Measurements from ENCODE around the gene TTC9B.
"Not testable (repeated sequence)": the region's sequence is repeated elsewhere in the genome, so short reads cannot be mapped to it uniquely, and the experiment has no call there.

TTC9B gene

DNA sequence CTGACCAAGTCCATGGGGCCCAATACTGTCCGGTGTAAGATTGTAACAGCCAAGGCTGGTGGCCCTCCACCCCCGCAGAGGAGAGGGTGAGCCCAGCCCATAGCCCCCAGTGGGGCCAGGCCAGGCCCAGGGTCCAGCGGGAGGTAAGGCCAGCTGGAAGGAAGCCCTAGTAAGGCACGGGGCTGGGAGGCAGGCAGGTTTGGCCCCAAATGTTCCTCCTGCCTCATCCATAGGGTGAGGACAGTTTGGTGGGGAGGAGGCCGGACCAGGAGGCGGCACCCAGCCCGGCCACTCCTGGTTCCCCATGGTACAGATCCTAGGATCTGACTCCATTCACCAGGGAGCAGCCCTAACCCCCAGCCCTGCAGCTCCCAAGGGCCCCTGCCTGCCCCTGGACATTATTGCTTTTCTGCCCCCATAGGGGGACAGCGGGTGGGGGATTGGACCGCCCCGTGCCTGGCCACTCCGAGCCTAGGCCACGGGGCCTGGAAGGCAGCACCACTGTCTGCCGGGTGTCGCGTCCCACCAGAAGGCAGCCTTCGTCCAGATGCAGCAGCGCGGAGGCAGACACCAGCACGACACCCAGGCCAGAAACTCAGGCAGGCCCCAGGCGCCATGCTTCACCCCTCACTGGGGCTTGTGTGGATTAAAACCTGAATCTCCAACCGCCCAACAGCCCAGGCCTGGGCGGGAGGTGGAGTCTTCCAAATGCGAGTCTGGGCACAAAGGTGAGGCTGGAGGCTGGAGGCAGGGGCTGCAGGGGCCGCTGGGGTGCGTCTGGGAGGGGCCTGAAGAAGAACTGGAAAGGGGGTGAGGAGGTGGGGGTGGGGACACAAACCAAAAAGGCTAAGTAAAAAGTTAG, 15.0 kb upstream of the TTC9B start:
- DNase-seq (ENCODE audit: low spot score): no peak

DNA sequence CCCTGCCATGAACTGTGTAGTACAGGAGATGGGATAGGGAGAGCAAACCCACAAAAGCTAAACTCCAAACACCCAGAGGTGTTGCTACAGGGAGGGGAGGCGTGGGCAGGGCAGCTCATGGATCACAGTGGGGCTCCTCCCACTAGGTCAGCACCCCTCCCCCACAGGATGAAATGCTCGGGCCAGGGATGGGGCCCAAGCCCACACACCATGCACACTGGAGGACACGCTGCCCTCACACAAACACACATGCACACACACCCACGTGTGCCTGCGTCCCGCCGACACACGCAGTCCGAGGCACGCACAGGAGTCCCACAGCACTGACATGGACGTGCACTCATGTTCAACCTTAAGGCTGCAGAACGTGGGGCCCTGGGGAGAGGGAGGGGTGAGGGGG, 14.3 kb upstream of the TTC9B start:
- DNase-seq (ENCODE audit: low spot score): no peak

DNA sequence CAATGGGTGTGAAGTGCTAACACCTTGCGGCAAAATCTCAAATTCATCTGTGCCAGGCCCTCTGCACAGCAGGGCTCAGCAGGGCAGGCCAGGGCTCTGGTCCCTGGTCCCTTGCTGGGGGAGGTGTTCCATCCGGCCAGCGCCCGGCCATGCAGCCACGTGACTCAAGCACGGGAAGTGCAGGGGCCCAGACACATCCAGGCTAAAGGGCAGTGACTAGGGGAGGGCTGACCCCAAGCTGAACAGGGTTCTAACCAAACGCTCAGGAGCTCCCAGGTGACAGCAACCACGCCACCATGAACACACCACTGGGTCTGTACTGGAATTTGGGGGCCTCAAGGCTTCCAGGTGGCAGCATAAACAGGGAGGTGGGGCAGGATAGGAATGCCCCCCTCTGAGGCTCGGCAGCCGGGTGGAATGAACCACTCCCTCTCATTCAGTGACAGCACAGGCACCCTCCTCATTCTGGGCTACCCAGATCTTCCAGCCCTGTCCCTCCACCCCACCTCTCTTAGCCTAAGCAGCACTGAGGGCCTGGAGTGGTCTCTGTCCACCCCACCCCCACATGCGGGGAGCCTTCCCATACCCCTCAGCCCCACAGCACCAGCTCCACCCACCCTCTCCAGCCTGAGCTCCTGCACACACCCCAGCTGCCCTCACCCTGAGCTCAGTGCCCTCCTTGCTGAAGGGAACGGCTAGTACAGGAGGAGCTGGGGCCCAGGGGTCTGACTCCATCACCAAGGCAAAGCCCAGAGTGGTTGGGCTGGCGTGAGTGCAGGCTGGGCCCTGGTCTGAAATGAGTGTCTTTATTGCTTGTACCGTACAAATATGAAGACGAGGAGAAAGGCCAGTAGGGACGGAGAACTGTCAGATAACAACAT, 13.6 kb upstream of the TTC9B start:
- DNase-seq (ENCODE audit: low spot score): peak; percentile 56

DNA sequence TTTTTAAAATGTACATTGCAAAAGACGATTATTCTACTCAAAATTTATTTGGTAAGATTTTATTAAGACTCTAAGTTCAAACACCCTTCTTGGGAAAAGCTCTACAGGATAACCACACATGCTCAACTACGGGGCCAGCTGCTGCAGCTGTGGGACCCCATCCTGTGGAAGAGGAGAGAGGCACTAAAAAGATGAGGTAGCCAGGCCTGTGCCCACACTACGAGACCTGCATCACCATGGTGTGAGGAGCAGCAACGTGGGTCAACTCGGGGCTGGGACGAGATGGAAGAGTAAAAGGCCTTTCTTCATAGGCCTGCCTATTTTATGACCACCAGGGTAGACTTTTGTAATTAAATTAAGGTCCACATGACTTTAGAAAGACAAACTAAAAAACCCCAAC, 12.9 kb upstream of the TTC9B start:
- peak; percentile 34 for DNase-seq (ENCODE audit: low spot score)

DNA sequence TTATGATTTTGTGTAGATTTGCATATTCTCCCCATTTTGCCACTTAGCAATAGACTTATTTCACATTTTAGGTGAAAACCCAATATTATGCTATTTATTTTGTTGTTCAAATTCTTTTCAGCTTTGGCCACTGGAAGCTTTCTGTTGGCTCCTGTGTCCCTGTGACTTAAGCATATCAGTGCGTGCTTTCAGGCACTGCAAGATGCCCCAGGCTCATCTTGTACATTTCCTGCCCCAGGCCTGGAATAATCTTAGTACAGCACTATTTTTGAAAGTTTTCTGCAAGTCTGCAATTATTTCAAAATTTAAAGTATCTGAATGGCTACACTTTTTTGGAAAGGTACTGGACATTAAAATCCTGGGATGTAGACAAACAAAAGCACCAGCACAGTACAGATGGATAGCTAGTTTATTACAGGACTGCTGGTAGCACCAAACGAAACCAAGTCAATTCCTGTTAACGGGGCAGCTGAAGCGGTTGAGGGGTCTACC, 11.8 kb upstream of the TTC9B start:
- no peak for DNase-seq (ENCODE audit: low spot score)

DNA sequence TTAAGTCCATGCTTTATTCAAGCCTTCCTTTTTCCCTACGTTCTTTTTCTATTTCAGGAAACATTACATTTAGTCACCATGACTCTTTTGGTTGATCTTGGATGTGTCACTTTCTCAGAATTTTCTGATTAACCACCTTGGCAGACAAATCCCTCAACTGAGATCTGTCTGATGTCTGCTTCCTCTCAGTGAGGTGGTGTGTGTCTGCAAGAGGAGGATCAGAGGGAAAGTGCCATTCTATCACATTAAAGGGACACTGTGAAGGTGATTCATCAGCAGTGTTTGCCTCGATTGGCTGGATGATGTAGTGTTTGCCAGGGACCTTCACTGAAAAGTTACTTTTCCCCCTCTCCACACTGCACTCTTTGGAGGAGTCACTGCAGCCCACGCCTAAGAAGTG, 11.3 kb upstream of the TTC9B start:
- no peak for DNase-seq (ENCODE audit: low spot score)

DNA sequence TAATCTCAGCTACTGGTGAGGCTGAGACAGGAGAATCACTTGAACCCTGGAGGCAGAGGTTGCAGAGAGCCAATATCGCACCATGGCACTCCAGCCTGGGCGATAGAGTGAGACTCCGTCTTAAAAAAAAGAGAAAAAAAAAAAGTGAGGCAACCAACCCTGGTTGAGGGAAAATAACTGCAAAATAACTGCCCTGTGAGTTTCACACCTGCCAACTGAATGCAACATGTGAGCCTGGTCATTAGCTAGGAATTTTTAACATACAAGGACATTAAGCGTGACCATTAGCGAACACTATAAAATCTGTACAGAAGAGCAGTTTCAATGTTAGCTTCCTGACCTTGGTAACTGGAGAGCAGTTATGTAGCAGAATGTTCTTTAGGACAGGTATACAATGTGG, 10.7 kb upstream of the TTC9B start:
- DNase-seq (ENCODE audit: low spot score): no peak

DNA sequence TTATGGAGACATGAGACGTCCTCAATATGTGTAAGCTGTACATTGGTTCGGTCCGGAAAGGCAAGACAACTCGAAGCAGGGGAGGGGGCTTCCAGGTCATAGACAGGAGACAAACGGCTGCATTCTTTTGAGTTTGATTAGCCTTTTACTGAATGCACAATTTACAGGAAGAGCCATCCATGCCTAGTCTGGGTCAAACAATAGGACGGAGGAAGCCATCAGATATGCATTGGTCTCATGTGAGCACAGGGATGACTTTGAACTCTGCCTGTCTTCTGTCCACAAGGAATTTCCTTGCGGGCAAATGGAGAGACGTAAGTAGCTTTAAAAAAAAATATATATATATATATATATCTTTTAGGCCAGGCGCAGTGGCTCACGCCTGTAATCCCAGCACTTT, 10.2 kb upstream of the TTC9B start:
- DNase-seq (ENCODE audit: low spot score): no peak

DNA sequence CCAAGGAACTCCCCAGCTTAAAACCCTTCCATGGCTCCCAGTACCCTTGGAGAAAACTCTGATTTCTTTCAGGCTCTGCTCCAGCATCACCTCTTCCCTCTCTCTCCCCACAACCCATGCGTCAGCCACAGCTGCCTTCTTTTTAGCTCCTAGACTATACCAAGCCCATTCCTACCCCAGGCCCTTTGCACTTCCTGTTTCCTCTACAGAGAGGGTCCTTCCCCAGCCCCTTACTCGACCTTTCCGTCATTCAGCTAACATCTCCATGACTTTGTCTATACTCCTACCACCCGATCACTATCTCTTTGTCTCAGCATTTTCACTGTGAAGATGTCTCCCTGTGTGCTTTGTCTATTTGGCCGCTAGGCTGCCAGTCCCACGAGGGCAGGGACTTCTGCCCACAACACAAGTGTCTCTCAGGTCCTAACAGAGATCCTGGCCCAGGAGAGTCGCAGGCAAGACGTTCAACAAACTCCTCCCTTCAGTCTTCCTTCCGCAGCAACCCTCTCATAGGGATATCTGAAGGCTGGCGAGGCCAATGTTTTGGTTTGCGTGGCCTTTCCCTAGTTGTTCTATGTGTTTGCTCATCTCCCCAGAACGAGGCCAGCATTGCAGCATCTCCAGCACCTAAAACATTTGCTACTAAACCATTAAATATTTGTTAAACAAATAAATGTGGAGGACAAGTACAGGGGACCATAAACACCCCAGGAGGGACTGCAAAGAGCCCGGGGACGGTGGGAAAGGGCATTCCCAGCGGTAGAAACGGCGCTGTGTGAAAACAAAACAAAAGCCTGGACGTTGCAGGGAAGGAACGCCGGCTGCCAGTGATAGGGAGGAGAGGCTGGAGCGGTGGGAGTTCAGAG, 7.5 kb upstream of the TTC9B start:
- DNase-seq (ENCODE audit: low spot score): peak; percentile 39

DNA sequence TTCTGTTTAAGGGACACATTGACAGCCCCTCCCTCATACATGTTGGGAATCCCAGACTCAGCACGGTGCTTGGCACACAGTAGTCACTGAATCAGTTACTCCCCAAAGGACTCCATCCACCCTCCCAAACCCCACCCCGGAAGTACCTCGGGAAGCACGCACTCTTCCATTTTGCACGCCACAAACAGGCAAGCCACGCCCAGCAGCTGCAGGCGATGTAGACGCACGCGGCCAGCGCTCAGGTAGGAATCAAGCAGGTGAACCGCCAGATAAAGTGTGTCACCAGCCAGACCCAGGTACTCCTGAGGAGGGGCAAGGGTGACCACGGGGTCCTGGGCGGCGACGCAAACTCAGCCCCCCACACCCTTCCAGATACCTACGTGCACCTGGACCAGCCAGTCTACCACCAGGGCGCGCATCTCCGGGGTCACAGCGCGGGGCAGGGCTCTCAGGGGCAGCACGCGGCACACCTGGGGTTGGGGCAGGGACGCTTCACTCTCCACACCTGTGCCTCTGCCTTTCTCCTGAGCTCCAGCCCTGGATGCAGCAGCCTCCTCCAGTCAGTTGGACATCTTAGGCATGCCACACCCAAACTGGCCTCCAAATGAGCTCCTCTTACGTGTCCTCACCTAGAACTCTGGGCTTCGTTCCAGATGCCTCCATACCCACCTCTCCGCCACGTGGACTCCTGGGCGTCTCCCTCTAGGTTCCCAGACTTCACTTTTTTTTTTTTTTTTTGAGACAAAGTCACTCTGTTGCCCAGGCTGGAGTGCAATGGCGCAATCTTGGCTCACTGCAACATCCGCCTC, 6.4 kb upstream of the TTC9B start:
- DNase-seq (ENCODE audit: low spot score): peak; percentile 41

DNA sequence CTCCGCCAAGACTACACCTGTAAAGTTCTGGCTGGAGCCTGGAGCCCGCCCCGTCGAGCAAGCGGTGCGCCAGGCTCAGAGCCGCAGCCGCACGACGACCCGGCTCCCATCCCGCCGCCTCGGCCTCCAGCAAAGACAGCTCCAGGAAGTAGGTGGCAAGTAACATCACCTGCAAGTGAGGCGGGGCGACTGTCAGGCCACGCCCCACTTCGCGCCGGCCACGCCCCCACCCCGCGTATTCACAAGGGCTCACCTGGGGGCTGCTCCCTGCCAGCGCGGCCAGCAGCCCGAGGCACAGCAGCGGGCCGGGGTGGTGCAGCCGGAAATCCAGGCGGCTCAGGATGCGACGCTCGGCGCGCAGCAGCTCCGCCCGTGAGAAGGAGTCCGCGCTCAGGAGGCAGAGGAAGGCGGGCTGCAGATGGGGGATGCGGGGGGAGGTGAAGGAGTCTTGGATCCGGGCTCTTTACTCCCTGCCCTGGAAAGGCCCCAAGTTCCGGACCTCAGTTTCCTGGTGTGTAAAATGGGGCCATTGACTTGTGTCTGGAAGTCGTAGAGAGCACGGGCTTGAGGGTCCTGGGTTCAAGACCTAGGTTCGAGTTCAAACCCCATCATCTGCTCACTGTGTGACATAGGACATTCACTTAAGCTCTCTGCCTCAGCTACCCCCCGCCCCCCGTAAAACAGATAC, 5.1 kb upstream of the TTC9B start:
- peak; percentile 62 for DNase-seq (ENCODE audit: low spot score)

DNA sequence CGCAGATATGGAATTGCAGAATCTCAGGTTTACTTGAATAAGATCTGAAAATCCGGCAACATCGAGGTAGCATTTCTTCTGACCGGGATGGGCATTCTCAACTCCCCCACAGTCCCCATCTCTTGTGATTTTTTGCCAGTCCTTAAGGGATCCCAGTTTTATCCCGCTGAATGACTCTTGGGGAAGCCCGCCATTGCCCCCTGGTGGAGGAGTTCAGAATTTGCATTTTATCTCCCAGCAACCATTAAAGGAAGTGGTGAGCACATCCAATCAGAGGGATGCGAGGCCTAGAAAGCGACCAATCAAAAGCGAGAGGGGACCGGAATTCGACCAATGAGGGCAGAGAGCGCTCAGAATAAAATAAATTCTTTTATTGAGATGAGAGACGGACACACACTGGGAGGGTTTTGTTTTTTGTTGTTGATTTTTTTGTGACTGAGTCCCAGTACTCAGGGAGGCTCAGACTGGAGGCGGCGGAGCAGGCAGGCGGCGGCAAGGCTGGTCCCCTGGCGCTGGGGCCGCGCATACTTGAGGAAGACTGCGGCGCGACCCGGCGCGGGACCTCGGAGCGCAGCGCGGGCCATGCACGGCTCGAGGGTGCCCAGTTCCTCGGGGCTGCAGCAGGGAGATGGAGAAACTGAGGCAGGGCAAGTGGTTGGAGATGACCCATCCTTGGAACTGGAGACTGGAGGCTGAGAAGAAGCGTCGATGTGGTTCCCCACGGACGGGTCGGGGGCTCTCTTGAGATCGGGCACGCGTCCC, 3.9 kb upstream of the TTC9B start:
- DNase-seq (ENCODE audit: low spot score): peak; percentile 87

DNA sequence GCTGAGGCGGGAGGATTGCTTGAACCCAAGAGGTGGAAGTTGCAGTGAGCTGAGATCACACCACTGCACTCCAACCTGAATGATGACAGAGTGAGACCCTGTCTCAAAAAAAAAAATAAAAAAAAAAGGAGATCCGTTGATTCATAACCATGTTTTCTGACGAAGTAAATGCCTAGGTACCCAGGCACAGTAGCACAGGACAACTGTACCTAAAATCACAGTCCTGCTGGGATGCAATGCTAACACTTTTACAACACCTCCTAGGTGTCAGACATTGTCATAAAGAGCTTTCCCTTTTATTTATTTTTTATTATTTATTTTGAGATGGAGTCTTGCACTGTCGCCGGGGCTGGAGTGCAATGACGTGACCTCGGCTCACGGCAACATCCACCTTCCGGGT, 2.5 kb upstream of the TTC9B start:
- no peak for DNase-seq (ENCODE audit: low spot score)

DNA sequence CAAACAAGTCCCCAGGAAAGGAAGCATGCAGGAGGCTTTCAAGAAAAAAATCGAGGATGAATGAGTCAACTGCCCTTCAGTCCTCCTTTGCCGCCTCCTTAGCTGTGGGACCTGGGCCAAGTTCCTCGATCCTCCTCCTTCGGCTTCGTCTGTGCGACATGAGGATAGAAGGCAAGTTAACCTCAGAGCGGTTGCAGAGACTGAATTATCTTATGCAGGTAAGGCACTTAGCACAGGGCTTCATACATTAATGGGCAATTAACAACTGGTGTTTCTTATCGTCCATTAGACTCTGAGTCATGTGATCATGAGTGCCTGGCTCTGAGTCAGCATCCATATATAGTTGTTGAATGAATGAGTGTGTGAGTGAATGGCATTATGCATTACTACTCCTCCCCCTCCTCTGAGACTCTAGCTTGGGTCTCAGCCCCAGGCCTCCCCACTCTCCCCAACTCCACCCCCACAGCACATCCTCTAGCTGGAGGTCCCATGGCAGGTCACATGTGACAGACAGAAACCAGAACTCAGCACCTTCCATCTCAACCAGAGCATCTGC, 1.6 kb upstream of the TTC9B start:
- DNase-seq (ENCODE audit: low spot score): no peak

DNA sequence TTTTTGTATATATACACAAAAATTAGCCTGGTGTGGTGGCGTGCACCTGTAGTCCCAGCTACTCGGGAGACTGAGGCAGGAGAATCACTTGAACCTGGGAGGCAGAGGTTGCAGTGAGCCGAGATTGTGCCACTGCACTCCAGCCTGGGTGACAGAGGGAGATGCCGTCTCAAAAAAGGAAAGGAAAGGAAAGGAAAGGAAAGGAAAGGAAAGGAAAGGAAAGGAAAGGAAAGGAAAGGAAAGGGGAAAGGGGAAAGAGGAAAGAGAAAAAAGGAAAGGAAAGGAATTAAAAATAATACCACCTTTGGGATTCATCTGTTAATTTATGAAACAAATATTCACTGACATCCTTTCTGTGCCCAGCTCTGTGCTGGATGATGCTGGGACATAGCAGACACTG, 845 bp upstream of the TTC9B start:
- DNase-seq (ENCODE audit: low spot score): not testable (repeated sequence)

DNA sequence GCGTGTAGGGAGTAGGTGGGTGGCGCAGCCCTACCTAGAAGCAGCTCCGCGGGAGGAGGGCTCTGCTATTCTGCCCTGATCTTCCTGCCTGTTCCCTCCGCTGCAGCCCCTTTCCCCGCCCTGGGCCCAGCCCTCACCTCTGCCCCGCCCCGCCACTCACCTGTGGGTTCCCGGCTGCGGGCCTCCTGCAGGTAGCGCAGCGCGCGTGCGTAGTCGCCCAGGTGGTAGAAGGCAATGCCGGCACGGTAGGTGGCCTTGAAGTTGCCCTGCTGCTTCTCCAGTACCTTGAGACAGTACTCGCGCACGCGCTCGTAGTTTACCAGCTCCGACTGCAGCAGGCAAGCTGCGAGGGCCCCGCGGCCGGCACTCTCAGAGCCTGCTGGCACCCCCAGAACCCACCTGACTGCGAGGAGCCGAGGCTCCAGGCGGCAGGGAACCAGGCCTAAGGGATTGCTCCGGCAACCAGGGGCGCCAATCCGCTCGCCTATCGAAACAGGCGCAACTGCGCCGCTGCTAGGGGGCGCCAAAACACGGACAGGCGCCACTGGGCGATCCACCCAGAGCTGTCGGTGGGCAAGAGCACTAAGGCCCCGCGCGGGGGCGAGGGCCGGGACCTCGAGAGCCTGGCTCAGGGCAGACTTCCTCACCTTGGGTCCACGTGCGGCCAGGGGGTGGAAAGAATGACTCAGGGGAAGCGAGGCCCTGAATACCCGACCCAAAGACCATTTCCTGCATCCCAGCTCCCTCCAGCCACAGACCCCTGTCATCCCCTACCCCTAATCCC, 965 bp downstream of the TTC9B start:
- DNase-seq (ENCODE audit: low spot score): peak; percentile 59

DNA sequence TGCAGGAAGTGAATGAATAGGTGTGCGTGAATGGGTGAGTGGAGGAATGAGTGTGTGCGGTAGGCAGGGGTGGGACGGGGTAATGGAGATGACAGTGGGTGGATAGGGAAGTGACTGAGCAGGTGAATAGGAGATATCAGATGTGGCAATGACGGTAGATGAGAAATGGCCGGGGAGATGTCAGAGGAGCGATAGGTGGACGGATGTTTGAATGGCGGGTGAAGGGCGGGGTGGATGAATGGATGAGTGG, 1.5 kb downstream of the TTC9B start:
- no peak for DNase-seq (ENCODE audit: low spot score)

DNA sequence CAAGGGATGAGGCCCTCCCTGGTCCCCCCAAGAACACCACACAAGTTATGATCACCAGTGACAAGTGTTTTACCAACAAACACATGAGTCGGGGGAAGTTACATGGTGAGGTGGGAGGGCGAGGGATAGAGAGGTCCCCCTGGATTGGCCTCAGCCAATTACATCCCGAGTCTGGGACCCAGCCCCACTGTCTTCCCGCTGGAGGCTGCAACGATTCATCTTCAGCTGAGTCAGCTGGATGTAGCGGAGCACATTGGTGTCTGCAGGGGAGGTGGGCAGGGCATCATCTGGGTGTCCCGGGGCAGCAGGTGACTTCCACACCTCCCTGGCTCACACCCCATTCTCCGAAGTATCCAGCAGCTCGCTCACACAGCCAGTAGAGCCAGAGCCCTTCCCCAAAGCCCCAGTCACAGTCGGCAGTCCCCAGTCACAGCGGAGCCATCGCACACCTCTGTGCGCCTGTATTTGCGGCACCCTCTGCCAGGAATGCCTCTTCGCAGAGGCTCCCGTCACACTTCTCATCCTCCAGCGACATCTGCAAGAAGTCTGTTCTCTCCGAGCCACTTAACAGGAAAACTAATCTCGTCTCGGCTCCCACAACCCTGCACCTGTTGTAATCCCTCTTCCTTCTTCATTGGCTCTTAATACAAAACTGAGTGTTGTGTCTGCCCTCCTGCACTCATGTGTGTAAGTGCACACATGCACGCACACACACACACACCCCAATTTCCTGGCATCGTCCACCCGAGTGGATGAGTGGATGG, 2.0 kb downstream of the TTC9B start:
- DNase-seq (ENCODE audit: low spot score): no peak
